ENCODE data around the gene DDR1.

The DDR1 gene

DNA sequence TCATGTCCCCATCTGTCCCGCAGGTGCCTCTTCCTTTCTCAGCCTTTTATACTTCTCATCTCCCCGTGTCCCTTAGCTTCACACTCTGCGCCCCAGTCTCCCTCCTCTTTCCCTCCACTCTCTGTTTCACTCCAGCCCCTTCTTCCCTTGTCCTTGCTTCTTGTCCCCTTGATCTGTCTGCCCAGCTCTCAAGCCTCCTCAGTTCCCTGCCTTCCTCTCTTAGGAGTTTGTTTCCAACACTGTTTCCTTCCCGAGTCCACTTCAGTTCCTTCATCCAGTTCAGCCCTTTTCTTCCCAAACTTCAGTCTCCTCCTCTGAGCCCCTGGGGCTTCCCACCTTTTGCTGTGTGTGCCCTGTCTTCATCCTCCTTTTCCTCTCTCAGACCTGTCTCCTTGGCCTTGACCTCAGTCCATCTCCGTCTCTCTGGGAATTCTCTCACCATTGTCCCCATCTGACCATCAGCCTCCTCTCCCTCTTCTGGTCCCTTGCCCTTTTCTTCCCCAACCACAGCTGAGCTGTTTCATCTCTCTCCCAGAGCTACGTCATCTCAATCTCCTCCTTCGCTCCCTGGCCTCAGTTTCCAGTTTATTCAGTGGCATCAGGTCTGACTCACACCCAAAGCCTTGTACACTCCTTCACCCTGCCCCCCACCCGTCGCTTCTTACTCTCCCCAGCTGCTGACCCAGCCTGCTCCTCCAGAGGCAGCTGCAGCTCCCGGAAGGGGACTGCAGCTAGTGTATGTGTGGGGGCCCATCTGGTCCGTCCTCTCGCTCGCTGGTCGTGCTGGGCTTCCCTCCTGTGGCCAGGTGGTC is 2.7 kb upstream of the DDR1 start:
- DNase-seq = no peak

DNA sequence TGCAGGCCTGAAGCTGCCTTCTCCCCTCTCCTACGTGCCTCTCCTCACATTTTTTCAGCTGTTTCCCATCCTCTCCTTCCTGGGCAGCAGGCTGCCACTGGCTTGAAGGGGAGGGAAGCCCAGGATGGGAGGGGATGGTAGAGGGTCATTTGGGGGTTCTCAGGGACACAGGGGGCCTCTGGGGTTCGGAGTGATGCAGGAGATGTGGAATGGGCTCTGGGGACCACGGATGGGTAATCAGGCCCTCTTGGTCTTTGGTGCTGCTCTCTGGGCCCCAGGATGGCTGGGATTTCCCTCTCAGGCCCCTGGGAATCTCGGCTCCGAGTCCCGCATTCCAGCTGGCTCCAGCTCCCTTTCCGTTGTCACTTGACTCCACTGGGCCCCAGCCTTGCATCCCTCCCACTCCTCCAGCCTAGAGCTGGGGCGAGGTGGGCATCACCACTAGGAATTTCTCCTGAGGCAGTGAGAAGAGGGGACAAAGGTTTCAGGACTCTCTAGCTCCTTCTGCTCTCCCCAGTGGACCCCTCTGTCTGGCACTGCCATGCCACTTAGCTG is 2.0 kb upstream of the DDR1 start:
- DNase-seq = no peak

DNA sequence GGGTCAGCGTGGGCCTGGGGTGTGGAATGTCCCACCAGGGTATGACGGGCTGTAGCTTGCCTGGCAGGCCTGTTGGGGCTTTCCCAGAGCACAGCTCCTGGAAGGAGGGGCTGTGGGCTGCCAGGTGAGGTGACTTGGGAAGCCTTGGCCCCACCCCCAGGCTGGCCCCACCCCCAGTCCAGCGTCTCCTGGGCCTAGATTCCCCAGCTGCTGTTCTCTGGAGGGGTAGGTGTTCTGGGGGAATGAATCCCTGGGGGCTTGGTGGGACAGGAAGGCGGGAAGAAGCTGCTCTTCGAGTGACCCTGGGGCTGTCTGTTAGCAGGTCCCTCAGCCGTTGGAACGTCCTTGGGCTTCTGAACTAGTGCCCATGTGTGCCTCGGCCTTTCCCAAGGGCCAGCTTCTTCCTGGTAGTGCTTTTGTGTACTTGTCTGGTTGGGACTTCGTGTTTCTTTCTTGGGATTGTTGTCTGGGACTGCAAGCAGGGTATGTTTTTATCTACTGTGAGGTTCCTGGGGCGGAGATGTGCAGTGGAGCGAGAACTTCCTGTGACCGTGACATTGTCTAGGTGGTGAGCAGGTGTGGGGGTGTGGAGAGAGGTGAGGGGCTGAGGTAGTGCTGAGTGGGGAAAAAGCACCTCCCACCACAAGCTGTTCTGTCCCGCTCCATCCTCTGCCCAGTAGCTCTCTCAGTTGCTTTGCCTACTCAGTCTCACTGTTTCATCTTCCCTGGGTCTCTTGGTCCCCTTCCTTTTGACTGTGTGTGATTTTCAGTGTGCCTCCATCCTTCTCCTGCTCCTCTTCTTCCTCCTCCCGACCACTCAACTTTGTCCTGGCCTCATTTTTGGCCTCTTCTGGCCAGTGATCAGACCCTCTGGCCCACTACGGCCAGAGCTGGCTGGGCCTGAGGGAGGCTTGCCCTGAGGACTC is 1.3 kb upstream of the DDR1 start:
- DNase-seq = no peak

DNA sequence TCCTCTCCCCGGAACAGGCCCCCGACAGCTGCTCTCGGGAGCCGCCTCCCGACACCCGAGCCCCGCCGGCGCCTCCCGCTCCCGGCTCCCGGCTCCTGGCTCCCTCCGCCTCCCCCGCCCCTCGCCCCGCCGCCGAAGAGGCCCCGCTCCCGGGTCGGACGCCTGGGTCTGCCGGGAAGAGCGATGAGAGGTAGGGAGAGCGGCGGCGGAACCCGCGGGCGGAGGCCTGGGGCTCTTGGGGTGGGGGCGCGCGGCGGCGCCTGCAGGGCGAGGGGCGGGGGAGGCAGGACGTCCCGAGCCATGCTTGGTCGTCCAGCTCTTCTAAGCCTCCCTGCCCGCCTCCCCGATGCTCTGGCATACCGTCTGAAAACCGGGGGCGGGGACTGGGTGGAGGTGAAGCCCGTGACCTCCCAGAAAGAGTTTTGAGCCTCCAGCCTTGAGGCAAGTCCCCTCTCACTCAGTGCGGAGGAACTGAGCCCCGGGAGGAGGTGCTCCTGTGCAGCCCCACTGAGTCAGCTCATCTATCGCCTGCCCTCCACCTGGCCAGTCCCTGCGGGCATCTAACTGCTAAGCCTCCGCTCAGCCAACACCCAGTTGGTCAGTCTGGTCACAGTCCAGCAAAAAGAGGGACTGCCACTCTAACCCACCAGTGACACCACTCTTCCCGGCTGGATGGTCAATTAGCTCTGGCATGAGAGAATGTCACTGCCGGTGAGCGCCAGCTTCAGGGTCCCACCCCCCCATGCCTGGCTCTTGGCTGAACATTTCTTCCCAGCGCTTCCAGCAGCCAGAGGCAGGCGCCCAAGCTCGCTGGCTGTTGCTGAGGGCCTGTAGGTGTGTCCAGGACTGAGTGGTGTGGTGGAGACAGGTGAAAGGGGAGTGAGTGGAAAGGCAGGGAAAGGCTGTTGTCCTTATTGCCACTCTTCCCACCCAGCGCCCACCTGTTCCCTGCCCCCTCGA is 482 bp downstream of the DDR1 start:
- DNase-seq = peak in 1 of 2 donors; percentile 9

DNA sequence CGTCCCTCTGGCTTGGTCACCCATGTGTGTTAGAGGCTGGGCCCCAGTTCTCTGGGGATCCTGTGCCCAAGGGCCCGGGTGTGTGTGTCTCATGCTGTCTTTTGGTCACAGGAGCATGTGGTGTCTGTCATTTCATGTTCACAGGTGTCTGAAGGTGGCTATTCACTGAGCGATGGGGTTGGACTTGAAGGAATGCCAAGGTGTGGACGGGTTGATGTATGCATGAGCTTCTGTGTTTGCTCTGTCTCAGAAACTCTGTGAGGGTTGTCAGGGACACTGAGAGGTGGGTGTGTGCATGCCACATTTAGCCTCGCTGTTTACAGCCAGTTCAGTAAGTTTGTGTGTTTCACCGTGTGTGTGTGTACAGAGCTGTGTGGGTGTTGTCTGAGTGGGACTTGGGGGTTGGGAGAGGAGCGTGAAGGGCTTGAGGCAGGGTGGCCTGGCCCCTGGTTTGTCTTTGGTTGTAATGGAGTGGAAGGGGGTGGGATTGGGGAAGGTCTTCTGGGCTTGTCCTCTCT is 1.2 kb downstream of the DDR1 start:
- DNase-seq = no peak

DNA sequence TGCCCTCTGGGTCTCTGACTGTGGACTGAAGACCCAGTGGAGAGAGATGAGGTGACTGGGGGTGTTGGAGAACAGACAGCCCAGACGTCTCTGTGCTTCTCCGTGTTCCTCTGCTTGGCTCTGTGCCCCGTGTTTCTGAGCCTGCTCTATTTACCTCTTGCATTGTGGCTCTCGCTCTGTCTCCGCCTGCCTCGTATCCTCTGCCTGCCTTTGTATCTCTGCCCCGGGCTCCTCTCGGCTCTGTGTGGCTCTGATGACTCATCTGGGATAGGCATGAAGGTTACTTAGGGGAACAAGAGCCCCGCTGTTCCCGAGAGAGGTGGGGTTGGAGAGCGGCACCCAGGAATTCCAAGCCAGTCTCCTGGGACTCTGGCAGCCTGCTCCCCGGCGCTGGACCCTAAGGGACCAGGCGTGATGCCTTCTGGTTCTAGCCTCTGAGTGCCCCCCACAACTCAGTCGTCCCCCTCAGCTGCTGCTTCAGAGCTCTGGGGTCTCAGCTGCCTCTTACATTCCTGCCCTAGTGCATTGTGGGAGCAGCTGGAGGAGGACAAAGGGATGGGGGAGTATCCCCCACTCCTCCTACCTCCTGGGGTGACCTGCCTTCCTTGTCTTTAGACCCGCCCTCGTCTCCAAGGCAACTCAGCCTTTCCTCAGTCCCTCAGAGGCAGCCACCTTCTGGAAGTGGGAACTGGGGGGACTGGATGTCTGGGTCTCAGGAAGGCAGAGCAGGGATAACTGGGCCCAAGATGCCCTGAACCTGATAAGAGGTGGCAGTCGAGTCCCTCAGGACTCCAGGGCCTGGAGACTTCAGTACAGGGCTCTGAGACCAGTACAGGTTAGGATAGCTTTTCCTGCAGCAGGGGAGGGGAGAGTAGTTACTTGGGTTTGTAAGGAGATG is 1.9 kb downstream of the DDR1 start:
- no peak for DNase-seq

DNA sequence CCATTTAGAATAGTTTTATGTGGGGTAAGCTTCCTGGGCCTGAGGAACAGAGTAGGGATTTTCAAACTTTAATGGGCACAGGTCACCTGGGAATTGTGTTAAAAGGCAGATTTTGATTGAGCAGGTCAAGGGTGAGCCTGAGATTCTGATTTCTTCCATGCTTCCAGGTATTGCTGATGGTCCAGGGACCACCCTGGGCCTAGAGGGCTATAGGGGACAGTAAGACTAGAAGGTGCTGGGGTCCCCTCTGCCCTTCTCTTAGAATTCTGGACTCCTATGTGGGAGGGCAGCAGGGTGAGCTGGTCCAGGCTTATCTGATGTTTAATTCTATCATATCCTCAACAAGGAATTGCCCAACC is 2.6 kb downstream of the DDR1 start:
- DNase-seq = no peak

DNA sequence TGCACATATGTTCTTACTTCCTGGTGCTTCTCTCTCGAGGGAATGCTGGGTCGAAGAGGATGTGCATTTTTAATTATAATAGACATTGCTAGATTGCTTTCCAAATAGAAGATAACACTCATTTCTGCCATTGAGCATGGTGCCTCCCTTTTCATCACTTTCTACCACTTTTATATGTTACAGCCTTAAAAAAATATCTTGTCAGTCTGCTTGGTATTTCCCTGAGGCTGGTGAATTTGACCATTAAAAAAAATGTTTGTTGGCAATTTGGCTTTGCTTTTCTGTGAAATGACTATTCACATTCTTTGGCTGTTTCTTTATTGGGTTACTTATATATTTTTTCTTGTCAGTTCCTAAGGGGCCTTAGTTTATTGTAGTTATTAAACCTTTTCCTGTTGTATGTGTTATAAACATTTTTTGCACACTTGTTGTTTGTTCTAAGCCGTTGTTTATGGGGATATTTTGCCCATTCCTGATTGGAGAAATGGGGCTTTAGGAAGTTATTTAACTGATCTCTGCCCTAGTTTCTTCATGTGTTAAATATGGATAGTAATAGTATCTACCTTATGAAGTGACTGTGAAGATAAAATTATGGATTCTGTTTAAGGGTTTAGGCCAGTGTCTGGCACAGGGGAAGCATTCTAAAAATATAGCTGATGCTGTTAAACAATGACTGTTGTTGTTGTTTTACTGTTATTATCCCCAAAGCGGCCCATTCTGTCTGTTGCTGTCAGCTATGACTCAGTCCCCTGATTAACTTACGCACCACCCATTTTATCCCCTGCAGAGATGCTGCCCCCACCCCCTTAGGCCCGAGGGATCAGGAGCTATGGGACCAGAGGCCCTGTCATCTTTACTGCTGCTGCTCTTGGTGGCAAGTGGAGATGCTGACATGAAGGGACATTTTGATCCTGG is 3.8 kb downstream of the DDR1 start:
- DNase-seq = no peak

DNA sequence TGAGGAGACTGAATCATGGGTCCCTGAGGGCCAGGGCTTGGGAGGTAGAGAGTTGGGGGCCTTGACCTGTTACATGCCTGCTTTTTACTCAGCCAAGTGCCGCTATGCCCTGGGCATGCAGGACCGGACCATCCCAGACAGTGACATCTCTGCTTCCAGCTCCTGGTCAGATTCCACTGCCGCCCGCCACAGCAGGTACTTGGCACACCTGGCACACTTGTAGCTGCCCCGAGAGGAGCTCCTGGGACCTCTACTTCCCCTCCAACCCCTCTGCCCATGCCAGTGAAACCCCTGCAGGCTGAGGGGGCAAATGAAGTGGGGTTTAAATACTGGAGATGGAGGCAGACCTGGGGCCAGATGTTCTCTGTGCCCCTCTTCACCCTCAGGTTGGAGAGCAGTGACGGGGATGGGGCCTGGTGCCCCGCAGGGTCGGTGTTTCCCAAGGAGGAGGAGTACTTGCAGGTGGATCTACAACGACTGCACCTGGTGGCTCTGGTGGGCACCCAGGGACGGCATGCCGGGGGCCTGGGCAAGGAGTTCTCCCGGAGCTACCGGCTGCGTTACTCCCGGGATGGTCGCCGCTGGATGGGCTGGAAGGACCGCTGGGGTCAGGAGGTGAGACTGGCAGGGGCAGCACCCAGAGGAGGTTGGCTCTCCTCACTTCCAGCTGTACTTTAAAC is 4.6 kb downstream of the DDR1 start:
- no peak for DNase-seq

DNA sequence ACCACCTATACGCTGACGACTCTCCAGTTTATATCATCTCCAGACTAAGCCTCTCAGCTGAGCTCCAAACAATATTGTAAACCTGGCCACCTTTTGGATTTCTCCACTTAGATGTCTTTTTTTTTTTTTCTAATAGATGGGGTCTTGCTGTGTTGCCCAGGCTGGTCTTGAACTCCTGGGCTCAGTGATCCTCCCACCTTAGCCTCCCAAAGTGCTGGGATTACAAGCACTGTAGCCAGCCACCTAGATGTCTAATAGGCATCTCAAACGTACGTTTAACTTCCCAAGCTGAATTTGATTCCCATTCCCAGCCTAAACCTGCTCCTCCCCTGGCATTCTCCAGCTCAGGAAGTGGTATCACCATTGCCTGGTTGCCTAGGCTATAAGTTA is 5.2 kb downstream of the DDR1 start:
- DNase-seq = no peak

DNA sequence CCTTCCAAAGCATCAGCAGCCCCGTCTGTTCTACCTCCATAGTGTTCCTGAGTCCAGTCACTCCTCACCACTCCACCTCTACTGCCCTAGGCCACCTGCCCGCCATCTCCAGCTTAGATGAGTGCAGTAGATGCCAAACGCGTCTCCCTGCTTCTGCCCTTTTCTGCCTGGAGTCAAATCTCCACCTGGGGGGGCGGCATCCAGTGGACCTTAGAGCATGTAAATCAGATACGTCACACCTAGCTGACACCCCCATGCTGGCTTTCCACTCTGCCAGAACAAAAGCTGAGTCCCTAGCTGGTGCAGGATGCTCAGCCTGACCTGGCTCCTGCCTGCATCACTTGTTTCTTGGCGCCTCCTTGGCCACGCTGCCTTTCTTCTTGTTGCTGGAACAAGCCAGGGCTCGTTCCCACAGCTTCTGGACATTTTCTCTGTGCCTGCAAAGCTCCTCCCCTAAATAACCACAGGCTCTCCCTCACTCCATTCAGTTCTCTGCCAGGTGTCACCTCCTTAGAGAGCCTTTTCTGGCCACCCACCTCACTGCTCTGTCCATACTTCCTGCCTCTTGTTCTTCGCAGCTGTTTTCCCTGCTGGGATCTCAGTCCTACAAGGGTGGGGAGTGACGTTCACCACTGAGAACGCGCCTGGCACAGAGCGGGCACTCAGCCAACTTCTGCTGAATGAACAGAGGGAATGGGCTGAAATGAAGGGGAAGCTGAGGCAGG is 5.8 kb downstream of the DDR1 start:
- no peak for DNase-seq

DNA sequence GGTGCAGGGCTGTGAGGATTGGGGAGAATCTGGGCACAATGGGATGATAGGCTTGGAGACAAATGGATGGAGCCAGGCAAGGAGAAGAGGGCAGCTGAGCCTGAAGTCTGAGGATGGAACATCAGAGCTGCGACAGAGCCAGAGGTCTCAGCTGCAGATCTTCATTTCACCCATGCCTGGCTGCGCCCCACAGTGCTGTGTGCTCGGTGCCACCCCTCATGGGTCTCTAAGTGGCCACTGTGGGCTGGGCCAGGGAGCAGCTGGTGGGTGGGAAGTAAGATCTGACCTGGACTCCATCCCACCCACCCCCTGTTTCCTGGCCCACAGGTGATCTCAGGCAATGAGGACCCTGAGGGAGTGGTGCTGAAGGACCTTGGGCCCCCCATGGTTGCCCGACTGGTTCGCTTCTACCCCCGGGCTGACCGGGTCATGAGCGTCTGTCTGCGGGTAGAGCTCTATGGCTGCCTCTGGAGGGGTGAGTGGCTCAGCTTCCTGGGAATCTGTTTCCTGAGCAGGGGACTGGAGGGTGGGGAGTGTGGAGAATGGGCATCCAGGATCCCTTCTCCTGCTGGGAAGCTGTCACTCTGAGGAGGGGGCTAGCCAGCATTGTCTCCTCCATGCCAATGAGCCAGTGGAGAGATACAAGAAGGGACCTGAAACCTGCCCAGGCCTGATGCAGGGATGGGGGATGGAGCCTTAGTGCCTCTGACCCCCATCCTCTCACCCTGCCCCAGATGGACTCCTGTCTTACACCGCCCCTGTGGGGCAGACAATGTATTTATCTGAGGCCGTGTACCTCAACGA is 6.5 kb downstream of the DDR1 start:
- no peak for DNase-seq

DNA sequence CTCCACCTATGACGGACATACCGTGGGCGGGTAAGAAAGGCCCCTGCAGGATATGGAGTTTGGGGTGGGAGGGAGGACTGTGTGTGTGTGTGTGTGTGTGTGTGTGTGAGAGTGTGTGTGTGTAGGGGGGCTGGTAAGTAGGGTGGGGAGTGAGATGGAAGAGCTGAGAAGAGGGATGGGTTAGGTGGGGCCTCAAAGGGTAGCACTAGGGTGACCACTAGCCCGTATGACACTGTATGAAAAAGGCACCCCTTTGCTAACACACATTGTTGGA is 7.1 kb downstream of the DDR1 start:
- no peak for DNase-seq

DNA sequence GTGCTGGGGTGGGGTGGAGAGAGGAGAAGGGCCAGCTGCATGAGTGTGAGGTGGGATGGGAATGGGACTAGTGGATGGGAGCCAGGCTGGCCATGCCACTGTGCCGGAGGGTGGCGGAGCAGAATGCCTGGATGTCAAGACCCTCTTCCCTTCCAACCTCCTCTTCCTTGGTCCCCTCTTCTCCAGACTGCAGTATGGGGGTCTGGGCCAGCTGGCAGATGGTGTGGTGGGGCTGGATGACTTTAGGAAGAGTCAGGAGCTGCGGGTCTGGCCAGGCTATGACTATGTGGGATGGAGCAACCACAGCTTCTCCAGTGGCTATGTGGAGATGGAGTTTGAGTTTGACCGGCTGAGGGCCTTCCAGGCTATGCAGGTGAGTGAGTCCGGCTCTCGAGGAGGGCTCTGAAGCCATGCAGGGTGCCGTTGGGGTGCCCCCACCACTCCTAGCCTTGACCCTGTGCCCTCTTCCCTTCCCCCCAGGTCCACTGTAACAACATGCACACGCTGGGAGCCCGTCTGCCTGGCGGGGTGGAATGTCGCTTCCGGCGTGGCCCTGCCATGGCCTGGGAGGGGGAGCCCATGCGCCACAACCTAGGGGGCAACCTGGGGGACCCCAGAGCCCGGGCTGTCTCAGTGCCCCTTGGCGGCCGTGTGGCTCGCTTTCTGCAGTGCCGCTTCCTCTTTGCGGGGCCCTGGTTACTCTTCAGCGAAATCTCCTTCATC is 7.7 kb downstream of the DDR1 start:
- no peak for DNase-seq

DNA sequence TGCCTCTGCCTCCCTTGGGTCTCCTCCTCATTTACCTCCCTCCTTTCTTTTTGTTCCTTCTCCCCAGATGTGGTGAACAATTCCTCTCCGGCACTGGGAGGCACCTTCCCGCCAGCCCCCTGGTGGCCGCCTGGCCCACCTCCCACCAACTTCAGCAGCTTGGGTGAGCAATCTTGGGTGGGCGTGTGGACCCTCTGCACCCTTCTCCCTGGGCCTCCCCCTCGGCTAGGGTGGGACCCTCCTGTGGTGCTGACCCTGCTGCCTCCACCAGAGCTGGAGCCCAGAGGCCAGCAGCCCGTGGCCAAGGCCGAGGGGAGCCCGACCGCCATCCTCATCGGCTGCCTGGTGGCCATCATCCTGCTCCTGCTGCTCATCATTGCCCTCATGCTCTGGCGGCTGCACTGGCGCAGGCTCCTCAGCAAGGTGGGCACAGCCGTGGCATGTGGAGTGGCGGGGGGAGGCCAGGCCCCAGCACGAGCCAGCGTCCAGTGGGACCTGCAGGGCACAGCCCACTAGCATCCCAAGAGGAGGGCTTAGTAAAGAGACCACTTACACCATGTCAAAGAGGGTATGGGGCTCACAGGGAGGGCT is 8.8 kb downstream of the DDR1 start:
- DNase-seq = no peak

DNA sequence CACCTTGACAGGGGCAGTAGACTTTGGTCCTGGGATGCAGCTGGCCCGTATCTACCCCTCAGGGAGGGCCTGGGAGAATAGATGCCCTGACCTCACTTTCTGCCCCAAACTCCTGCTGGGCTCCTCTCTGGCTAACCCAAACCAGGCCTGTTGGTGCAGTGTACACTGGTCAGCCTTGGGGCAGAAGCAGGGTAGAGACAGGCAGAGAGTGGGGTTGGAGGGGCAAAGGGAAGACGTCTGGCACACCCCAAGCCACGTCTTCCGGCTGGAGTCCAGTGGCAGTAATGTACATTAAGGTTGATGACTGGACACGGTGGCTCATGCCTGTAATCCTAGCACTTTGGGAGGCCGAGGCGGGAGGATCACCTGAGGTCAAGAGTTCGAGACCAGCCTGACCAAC is 9.3 kb downstream of the DDR1 start:
- no peak for DNase-seq

DNA sequence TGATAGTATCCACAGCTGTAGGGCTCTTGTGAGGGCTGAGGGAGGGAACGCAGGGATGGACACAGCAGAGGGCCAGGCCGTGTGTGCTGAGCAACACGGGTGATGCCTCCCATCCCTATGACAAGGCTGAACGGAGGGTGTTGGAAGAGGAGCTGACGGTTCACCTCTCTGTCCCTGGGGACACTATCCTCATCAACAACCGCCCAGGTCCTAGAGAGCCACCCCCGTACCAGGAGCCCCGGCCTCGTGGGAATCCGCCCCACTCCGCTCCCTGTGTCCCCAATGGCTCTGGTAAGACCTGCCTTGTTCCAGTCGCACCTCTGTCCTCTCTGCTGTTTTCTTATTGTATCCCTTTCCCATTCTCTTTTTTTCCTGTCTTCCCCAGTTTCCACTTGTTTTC is 10.1 kb downstream of the DDR1 start:
- no peak for DNase-seq

Measured in inflammatory macrophage (primary cell).